C4-2B (cell line): ENCODE measurements around the gene TUBB4A.

ENCODE experiments used
- ZFX ChIP-seq: fragments of 450-650 bp; IDR thresholded peaks from 2 replicates; pipeline ENCODE4 v1.6.1; 2017
- TF ChIP-seq, protein P1 (sequence below): fragments of 450-650 bp; conservative IDR thresholded peaks from 2 replicates; pipeline ENCODE4 v1.5.1; 2017; ENCODE audit warnings: mild to moderate bottlenecking

DNA sequence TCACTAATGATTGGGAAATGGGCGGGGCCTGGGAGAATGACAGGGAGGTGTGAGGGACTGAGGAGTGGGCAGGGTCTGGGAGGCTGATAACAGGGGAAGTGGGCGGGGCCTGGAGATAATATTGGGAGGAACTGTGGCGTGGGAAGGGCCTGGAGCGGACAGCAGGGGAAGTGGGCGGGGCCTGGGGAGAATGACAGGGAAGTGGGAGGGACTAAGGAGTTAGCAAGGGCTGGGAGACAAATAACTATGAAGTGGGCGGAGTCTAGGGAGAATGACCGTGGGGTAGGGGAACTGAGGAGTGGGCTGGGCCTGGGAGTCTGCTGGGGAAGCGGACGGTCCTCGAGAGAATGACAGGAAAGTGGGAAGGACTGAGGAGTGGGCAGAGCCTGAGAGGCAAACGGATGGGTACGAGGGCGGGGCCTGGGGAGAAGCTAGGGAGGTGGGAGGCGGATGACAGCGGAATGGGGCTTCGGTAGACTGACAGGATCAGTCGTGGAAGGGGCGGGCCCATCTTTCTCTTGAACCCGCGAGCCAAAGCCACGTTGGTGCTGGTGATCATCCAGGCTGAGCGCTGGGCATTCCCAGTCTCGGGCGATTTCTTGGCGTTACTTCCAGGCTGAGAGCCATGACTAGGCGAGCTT, 14.0 kb upstream of the TUBB4A start:
- TF ChIP-seq, protein P1, sequence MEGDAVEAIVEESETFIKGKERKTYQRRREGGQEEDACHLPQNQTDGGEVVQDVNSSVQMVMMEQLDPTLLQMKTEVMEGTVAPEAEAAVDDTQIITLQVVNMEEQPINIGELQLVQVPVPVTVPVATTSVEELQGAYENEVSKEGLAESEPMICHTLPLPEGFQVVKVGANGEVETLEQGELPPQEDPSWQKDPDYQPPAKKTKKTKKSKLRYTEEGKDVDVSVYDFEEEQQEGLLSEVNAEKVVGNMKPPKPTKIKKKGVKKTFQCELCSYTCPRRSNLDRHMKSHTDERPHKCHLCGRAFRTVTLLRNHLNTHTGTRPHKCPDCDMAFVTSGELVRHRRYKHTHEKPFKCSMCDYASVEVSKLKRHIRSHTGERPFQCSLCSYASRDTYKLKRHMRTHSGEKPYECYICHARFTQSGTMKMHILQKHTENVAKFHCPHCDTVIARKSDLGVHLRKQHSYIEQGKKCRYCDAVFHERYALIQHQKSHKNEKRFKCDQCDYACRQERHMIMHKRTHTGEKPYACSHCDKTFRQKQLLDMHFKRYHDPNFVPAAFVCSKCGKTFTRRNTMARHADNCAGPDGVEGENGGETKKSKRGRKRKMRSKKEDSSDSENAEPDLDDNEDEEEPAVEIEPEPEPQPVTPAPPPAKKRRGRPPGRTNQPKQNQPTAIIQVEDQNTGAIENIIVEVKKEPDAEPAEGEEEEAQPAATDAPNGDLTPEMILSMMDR, result no peak
- no peak for TF ChIP-seq ZFX
